ENCODE data around the gene TGFBR2. TPM values are rescaled to one million over a fixed set of nuclear protein-coding genes. Genes with fewer than 3 reads are reported as not detected.

TGFBR2 gene
- total and polyA plus RNA-seq, 2 of the 13 experiments (the other 11 are each of a cell fraction or from before 2014, with no cell fraction given), result 82.2 to 187 TPM

DNA sequence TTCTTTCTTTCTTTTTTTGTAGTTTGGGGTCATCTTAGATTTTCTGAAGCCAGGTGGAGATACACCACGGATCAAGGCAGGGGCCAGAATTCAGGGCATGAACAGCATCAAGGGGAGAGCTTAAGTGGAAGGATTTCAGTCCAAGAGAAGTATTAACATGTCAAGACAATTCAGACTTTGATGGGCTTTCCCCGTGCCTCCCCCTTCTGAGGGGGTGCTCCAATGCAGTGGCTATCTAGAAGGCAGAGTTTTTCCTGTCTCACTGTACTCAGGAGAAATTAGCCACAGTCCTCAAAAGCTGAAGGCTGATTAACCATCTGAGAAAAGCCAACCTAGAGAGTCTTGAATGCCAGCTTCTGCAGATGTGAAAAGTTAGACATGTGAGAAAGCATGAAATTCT is 127.3 kb downstream of the TGFBR2 start:
- no TSS peak for BruUV-seq (replicated peaks)
- Histone ChIP-seq H3K27me3 (ENCODE audit: control insufficient read depth in 1 of 2, insufficient read depth in 2 of 2, low read length in 2 of 2) (peaks cover 0 to 12% of the 10 kb centered on the region in 2 experiments; a peak in 3 of 5 replicates), H3K79me2 (ENCODE audit: insufficient read depth, low read length) (no peaks in the 10 kb centered on the region), H4K20me1 (ENCODE audit: insufficient read depth, low read length) (no peaks in the 10 kb centered on the region), H3K9ac (ENCODE audit: insufficient read depth, low read depth, low read length) (no peak overlapping the region), H3K27ac (ENCODE audit: extremely low read length, insufficient read depth, low read length) (no peak overlapping the region), H3K36me3 (replicated peaks in 1 of 2; ENCODE audit: control insufficient read depth in 1 of 2, insufficient read depth in 2 of 2, low read length in 2 of 2) (no peaks in the 10 kb centered on the region), H3K9me3 (ENCODE audit: low read length) (no peaks in the 10 kb centered on the region), H3K4me3 (replicated peaks in 1 of 3; ENCODE audit: insufficient read depth in 1 of 3, low read depth in 2 of 3, low read length in 3 of 3) (no peak overlapping the region), H2AFZ (ENCODE audit: low read length) (no peak overlapping the region), H3K4me2 (ENCODE audit: low read depth, low read length) (no peak overlapping the region), H3K4me1 (ENCODE audit: insufficient read depth, low read length) (no peaks in the 10 kb centered on the region)
- intact Hi-C loops (cut with micrococcal nuclease; ENCODE audit: unreplicated experiment) (no loop called here), in situ Hi-C loops (cut with HindIII; ENCODE audit: extremely low pct_ligation_motif_present, low pct_unique_long_range_greater_than_20kb) (no loop called here)
- POLR2A ChIA-PET, result no interaction called here
- FAIRE-seq, result no peak
- no peak for DNase-seq (ENCODE audit: low spot score)
- TF ChIP-seq, protein P1, sequence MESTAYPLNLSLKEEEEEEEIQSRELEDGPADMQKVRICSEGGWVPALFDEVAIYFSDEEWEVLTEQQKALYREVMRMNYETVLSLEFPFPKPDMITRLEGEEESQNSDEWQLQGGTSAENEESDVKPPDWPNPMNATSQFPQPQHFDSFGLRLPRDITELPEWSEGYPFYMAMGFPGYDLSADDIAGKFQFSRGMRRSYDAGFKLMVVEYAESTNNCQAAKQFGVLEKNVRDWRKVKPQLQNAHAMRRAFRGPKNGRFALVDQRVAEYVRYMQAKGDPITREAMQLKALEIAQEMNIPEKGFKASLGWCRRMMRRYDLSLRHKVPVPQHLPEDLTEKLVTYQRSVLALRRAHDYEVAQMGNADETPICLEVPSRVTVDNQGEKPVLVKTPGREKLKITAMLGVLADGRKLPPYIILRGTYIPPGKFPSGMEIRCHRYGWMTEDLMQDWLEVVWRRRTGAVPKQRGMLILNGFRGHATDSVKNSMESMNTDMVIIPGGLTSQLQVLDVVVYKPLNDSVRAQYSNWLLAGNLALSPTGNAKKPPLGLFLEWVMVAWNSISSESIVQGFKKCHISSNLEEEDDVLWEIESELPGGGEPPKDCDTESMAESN (CRISPR knock-in tag; conservative IDR thresholded peaks at IDR 0.05), result no peak
- no peak for TF ChIP-seq ZNF354B (CRISPR knock-in tag; IDR thresholded peaks at IDR 0.05)
- TF ChIP-seq ZNF567 (CRISPR knock-in tag; IDR thresholded peaks at IDR 0.05; ENCODE audit: borderline replicate concordance), result no peak
- TF ChIP-seq, protein P2, sequence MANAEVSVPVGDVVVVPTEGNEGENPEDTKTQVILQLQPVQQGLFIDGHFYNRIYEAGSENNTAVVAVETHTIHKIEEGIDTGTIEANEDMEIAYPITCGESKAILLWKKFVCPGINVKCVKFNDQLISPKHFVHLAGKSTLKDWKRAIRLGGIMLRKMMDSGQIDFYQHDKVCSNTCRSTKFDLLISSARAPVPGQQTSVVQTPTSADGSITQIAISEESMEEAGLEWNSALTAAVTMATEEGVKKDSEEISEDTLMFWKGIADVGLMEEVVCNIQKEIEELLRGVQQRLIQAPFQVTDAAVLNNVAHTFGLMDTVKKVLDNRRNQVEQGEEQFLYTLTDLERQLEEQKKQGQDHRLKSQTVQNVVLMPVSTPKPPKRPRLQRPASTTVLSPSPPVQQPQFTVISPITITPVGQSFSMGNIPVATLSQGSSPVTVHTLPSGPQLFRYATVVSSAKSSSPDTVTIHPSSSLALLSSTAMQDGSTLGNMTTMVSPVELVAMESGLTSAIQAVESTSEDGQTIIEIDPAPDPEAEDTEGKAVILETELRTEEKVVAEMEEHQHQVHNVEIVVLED (CRISPR knock-in tag; IDR thresholded peaks at IDR 0.05; ENCODE audit: borderline replicate concordance), result no peak
- TF ChIP-seq ZKSCAN1 (IDR thresholded peaks at IDR 0.05; ENCODE audit: low read length), result no peak
- TF ChIP-seq, protein P3, sequence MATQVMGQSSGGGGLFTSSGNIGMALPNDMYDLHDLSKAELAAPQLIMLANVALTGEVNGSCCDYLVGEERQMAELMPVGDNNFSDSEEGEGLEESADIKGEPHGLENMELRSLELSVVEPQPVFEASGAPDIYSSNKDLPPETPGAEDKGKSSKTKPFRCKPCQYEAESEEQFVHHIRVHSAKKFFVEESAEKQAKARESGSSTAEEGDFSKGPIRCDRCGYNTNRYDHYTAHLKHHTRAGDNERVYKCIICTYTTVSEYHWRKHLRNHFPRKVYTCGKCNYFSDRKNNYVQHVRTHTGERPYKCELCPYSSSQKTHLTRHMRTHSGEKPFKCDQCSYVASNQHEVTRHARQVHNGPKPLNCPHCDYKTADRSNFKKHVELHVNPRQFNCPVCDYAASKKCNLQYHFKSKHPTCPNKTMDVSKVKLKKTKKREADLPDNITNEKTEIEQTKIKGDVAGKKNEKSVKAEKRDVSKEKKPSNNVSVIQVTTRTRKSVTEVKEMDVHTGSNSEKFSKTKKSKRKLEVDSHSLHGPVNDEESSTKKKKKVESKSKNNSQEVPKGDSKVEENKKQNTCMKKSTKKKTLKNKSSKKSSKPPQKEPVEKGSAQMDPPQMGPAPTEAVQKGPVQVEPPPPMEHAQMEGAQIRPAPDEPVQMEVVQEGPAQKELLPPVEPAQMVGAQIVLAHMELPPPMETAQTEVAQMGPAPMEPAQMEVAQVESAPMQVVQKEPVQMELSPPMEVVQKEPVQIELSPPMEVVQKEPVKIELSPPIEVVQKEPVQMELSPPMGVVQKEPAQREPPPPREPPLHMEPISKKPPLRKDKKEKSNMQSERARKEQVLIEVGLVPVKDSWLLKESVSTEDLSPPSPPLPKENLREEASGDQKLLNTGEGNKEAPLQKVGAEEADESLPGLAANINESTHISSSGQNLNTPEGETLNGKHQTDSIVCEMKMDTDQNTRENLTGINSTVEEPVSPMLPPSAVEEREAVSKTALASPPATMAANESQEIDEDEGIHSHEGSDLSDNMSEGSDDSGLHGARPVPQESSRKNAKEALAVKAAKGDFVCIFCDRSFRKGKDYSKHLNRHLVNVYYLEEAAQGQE (IDR thresholded peaks at IDR 0.05; ENCODE audit: borderline replicate concordance in 1 of 2, low read depth in 1 of 2, low read length in 2 of 2), result no peak
- TF ChIP-seq PHB2 (IDR thresholded peaks at IDR 0.05; ENCODE audit: partially characterized antibody), result no peak
- no peak for TF ChIP-seq ZMYM3 (CRISPR knock-in tag; IDR thresholded peaks at IDR 0.05)
- TF ChIP-seq, protein P4, sequence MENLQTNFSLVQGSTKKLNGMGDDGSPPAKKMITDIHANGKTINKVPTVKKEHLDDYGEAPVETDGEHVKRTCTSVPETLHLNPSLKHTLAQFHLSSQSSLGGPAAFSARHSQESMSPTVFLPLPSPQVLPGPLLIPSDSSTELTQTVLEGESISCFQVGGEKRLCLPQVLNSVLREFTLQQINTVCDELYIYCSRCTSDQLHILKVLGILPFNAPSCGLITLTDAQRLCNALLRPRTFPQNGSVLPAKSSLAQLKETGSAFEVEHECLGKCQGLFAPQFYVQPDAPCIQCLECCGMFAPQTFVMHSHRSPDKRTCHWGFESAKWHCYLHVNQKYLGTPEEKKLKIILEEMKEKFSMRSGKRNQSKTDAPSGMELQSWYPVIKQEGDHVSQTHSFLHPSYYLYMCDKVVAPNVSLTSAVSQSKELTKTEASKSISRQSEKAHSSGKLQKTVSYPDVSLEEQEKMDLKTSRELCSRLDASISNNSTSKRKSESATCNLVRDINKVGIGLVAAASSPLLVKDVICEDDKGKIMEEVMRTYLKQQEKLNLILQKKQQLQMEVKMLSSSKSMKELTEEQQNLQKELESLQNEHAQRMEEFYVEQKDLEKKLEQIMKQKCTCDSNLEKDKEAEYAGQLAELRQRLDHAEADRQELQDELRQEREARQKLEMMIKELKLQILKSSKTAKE (CRISPR knock-in tag; IDR thresholded peaks at IDR 0.05; ENCODE audit: borderline replicate concordance), result no peak
- TF ChIP-seq JDP2 (CRISPR knock-in tag; IDR thresholded peaks at IDR 0.05; ENCODE audit: borderline replicate concordance), result no peak
- TF ChIP-seq RXRB (CRISPR knock-in tag; IDR thresholded peaks at IDR 0.05; ENCODE audit: borderline replicate concordance), result no peak
- TF ChIP-seq DMAP1 (CRISPR knock-in tag; IDR thresholded peaks at IDR 0.05), result no peak
- TF ChIP-seq ZNF160 (CRISPR knock-in tag; IDR thresholded peaks at IDR 0.05), result no peak
- TF ChIP-seq ZNF761 (CRISPR knock-in tag; conservative IDR thresholded peaks at IDR 0.05), result no peak
- CTCF ChIA-PET (ENCODE audit: low intra/inter-chr PET ratio, low total read pairs), result no interaction called here
- WGBS (ENCODE audit: low lambda C conversion rate), result 0% methylated on average over 2 of the region's 2 CpGs
- no peak for ATAC-seq

Measured in HepG2 (cell line).